Ramos (cell line): ENCODE measurements around the gene SNN.

ENCODE experiments used
- in situ Hi-C: fragments of 300-500 bp; cut with MboI; formaldehyde crosslinking; loops from one replicate; pipeline ENCODE4 v1.14.3; 2022; ENCODE audit warnings: low sequenced_read_pairs; ENCODE audit not compliant: unreplicated experiment

Gene SNN

DNA sequence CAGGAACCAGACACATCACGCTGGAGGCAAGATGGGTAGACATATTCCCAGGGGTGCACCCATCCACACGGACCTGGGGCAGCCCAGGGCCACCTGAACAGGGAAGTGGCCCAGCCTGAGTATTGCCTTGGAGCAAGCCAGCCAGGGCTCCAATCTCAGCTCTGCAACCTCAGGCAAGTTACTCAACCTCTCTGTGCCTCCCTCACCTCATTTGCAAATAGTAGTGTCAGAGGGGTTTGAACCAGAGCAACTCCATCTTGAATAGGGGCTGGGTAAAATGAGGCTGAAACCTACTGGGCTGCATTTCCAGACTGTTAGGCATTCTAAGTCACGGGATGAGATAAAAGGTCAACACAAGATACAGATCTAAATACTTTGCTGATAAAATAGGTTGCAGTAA lies 35.1 kb upstream of the SNN start:
- in situ Hi-C loops, result loop anchor here (25.0 kb wide), 1 partner anchor 671 kb away; no protein-coding TSS in a partner anchor

- in situ Hi-C loops, result loop anchor here (25.0 kb wide), 1 partner anchor 672 kb away; no protein-coding TSS in a partner anchor
Observed at GRCh38 chr16:11634312-11634711, 33.9 kb upstream of the SNN start.

DNA sequence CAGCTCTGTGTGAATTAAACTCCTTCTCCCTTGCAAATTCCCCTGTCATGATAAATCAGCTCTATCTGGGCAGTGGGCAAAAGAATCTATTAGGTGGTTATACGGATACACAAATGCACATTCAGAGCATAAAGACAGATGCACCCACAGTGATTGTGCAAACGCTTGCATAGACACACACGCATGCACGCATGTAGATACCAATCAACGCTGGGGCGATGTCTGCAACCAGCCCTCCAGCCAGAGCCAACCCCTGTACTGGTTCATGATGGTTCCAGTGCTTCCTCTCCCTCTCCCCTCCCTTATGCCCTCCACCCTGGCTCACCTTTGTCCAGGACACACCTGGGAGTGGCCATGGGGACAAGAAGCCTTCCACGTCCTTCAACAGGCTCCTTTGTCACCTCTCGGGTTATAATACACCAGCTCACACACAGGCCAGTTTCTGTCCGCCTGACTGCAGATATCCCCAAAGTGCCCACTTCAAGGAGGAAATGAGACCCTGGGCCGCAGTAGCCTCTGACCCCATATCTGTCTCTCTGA lies 33.1 kb upstream of the SNN start:
- in situ Hi-C loops, result loop anchor here (25.0 kb wide), 1 partner anchor 673 kb away; no protein-coding TSS in a partner anchor

- in situ Hi-C loops, result loop anchor here (25.0 kb wide), 1 partner anchor 673 kb away; no protein-coding TSS in a partner anchor
Observed at GRCh38 chr16:11635679-11636171, 32.5 kb upstream of the SNN start.

GRCh38 chr16:11636172-11636721 lies 32.0 kb upstream of the SNN start:
- in situ Hi-C loops, result loop anchor here (25.0 kb wide), 1 partner anchor 674 kb away; no protein-coding TSS in a partner anchor

GRCh38 chr16:11637320-11637719 lies 30.9 kb upstream of the SNN start:
- in situ Hi-C loops, result loop anchor here (25.0 kb wide), 1 partner anchor 675 kb away; no protein-coding TSS in a partner anchor

DNA sequence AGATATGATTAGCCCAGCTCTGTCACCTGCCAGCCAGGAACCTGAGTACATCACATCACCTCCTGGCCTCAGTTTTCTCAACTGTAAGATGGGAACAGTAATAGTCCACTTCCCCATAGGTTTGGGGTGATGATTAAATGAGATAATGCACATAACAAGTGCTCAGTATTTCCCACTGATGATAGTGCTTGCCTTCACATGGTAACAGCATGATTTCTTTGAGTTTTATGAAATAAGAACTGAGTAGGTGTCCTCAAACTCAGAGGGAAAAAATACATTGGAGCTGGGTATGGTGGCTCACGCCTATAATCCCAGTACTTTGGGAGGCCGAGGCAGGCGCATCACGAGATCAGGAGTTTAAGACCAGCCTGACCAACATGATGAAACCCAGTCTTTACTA lies 30.1 kb upstream of the SNN start:
- in situ Hi-C loops, result loop anchor here (25.0 kb wide), 1 partner anchor 676 kb away; no protein-coding TSS in a partner anchor

DNA sequence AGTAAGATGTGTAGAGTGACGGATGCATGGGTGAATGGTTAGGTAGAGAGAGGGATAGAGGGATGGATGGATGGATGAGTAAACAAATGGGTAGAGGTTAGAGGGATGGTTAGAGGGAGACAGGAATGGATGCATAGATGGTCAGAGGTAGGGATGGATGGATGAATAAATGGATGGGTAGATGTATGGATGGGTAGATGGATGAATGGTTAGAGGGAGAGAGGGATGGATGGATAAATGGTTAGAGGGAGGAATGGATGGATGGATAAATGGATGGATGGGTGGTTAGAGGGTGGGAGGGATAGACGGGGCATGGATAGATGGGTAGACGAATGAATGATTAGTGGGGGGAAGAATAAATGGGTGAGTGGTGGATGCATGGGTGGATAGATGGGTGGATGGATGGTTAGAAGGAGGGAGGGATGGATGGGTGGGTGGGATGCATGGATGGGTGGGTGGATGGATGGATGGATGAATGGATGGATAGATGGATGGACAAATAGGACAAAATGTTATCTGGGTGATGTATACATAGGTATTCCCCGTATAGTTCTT lies 29.2 kb upstream of the SNN start:
- in situ Hi-C loops, result loop anchor here (25.0 kb wide), 1 partner anchor 677 kb away; no protein-coding TSS in a partner anchor

GRCh38 chr16:11639925-11640899 lies 28.0 kb upstream of the SNN start:
- in situ Hi-C loops, result loop anchor here (5.0 to 25.0 kb wide), 4 partner anchors 108 to 678 kb away; no protein-coding TSS in a partner anchor

- in situ Hi-C loops, result loop anchor here (5.0 to 25.0 kb wide), 4 partner anchors 109 to 679 kb away; no protein-coding TSS in a partner anchor
Observed at GRCh38 chr16:11640987-11641817, 27.1 kb upstream of the SNN start.

- in situ Hi-C loops, result loop anchor here (5.0 to 25.0 kb wide), 4 partner anchors 110 to 680 kb away; no protein-coding TSS in a partner anchor
Observed at GRCh38 chr16:11642765-11643116, 25.5 kb upstream of the SNN start.

- in situ Hi-C loops, result loop anchor here (25.0 kb wide), 1 partner anchor 687 kb away; no protein-coding TSS in a partner anchor
Observed at GRCh38 chr16:11649276-11649675, 19.0 kb upstream of the SNN start.

DNA sequence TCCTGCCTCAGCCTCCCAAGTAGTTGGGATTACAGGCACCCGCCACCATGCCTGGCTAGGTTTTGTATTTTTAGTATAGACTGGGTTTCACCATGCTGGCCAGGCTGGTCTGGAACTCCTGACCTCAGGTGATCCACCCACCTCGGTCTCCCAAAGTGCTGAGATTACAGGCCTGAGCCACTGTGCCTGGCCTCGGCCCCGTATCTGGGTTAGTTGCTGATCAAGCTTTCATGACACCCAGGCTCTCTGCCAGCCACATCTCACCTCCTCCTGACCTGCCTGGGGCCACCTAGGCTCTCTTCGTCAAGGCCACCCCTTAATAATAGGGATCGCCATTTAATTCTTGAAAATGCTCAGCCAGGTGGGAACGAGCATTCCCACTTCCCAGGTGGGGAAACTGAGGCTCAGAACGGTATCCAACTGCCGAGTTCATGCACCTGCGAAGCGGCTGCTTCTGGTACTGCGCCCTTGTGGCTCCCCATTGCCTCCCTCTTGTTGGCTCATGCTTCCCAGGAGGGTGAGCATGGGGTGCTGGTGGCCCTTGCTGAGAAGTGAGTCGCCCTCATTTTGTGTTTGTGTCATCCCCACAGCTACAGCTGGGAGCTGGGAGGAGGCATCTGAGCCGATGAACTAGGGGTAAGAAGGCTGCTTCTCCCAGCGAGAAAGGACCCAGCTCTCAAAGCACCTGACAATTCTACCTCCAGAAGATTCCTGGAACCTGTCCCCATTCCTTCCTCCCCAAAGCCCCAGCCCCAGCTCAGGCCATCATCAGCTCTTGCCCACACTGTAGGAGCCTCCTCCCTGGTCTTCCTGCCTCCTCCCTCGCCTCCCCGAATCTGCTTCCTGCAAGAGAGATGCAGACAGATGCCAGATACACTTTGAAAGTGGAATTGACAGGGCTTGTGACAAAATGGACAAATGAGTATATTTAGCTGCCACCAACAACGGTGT lies 17.3 kb upstream of the SNN start:
- in situ Hi-C loops, result no loop called here

- in situ Hi-C loops, result no loop called here
Observed at GRCh38 chr16:11651796-11652195, 16.5 kb upstream of the SNN start.

GRCh38 chr16:11655655-11656054 lies 12.6 kb upstream of the SNN start:
- in situ Hi-C loops, result no loop called here

GRCh38 chr16:11657556-11657955 lies 10.7 kb upstream of the SNN start:
- in situ Hi-C loops, result no loop called here

DNA sequence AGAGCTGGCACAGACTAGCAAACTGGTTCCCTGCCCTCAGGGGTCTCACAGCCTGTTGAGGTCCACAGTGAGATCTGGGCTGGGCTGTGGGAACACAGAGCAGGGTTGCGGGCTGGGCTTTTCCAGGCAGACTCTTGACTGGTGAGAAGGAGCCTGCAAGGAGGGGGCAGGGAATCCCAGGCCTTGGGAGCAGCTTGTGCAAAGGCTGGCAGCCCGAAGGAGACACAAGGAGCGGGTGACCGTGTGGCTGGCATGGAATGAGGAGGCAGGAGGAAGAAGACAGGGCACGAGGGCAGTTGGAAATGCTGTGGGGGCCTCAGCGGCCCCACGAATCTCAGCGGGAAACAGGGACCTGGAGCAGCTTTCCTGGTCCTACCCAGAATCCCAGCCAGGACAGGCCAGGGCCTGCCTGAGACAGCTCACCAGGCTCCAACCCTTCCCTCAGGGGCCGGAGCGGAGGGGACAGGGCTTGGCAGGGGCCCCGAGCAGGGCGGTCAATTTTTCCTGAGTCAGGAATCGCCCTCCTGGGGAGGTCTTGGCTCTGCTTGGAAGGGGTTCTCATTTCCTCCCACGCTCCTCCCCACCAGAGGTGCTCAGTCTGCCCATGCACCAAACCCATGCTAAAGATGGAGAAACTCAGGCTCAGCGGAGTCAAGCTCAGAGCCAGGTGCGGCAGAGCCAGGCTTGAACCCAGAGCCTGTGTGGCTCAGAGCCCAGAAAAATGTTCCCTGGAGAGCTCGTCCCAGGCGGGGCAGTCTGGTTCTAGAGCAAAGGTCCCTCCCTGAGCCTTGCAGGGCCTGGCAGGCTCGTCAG lies 9.2 kb upstream of the SNN start:
- in situ Hi-C loops, result no loop called here
